Keratinocyte (primary cell): Measurements from ENCODE around the gene CEP95. TPM values are rescaled to one million over a fixed set of nuclear protein-coding genes. Genes with fewer than 3 reads are reported as not detected.

ENCODE experiments used
- DNase-seq: peaks from one replicate; pipeline ENCODE4 v3.0.0-alpha.2; 2011; ENCODE audit warnings: low read depth, missing footprints, low spot score
- FAIRE-seq: peaks from 2 replicates; lab custom pipeline; 2011; peaks lifted over from hg19 to GRCh38; lab: Jason Lieb, UNC
- H2AFZ ChIP-seq: 2 replicates; pipeline ENCODE4 v1.6.0; 2012; ENCODE audit warnings: low read length, control low read depth, inconsistent platforms; ENCODE audit not compliant: control insufficient read depth
- H3K27ac ChIP-seq: 2 replicates; pipeline ENCODE4 v1.5.1; 2011; ENCODE audit warnings: low read length; ENCODE audit not compliant: control insufficient read depth, insufficient read depth
- H3K27me3 ChIP-seq: 3 replicates; pipeline ENCODE4 v1.6.0; 2011; ENCODE audit warnings: low read length; ENCODE audit not compliant: control insufficient read depth, insufficient read depth; ENCODE audit errors: extremely low read depth
- H3K36me3 ChIP-seq, 2 experiments: 2 replicates in 1 of 2; 3 replicates in 1 of 2; pipeline ENCODE4 v1.5.1; 2011; ENCODE audit warnings: low read length in 2 of 2, mild to moderate bottlenecking in 1 of 2; ENCODE audit not compliant: control insufficient read depth in 2 of 2, insufficient read depth in 2 of 2; ENCODE audit errors: extremely low read depth in 1 of 2
- H3K4me1 ChIP-seq: 3 replicates; pipeline ENCODE4 v1.5.1; 2011; ENCODE audit warnings: low read length; ENCODE audit not compliant: control insufficient read depth, insufficient read depth; ENCODE audit errors: extremely low read depth
- H3K4me2 ChIP-seq: 3 replicates; pipeline ENCODE4 v1.6.0; 2011; ENCODE audit warnings: low read depth, low read length; ENCODE audit not compliant: control insufficient read depth, insufficient read depth; ENCODE audit errors: extremely low read depth
- H3K4me3 ChIP-seq, 3 experiments: fragments of 200-600 bp in 1 of 3; sonication (generic) in 1 of 3; 2 replicates in 2 of 3; 3 replicates in 1 of 3; pipeline ENCODE4 v1.5.1; 2011 to 2016; ENCODE audit warnings: low read length in 3 of 3, mild to moderate bottlenecking in 3 of 3, control low read depth in 2 of 3, inconsistent platforms in 1 of 3, low read depth in 1 of 3, mixed read lengths in 1 of 3, mixed run types in 1 of 3, moderate library complexity in 1 of 3; ENCODE audit not compliant: control insufficient read depth in 2 of 3, insufficient read depth in 2 of 3; ENCODE audit errors: extremely low read depth in 1 of 3
- H3K79me2 ChIP-seq: 2 replicates; pipeline ENCODE4 v1.6.0; 2012; ENCODE audit warnings: low read length; ENCODE audit not compliant: control insufficient read depth, insufficient read depth
- H3K9ac ChIP-seq: 3 replicates; pipeline ENCODE4 v1.6.0; 2011; ENCODE audit warnings: low read length; ENCODE audit not compliant: control insufficient read depth, insufficient read depth; ENCODE audit errors: extremely low read depth
- H3K9me1 ChIP-seq: 3 replicates; pipeline ENCODE4 v1.6.0; 2011; ENCODE audit warnings: low read length; ENCODE audit not compliant: control insufficient read depth, insufficient read depth; ENCODE audit errors: extremely low read depth
- H3K9me3 ChIP-seq: 2 replicates; pipeline ENCODE4 v1.5.1; 2012; ENCODE audit warnings: low read depth, low read length; ENCODE audit not compliant: control insufficient read depth
- H4K20me1 ChIP-seq: 3 replicates; pipeline ENCODE4 v1.6.0; 2011; ENCODE audit warnings: low read length; ENCODE audit not compliant: control insufficient read depth, insufficient read depth; ENCODE audit errors: extremely low read depth
- CTCF ChIP-seq, 3 experiments: IDR thresholded peaks in 1 of 3; conservative IDR thresholded peaks in 1 of 3; optimal IDR thresholded peaks in 1 of 3; 2 replicates in 2 of 3; 3 replicates in 1 of 3; pipeline versions ENCODE3 to v1.5.1; 2011; ENCODE audit warnings: low read length in 3 of 3, mild to moderate bottlenecking in 3 of 3, moderate library complexity in 2 of 3, control low read depth in 1 of 3, inconsistent platforms in 1 of 3; ENCODE audit not compliant: insufficient read depth in 2 of 3; ENCODE audit errors: extremely low read depth in 1 of 3
- EZH2 ChIP-seq: IDR thresholded peaks from one replicate; pipeline ENCODE4 v1.6.1; 2012; ENCODE audit warnings: inconsistent platforms, mild to moderate bottlenecking, low read length, moderate library complexity
- dilution Hi-C: fragments of 300-500 bp; cut with MboI; formaldehyde crosslinking; loops from one replicate; pipeline ENCODE4 v1.7.0; 2020; ENCODE audit warnings: low sequenced_read_pairs; ENCODE audit not compliant: extremely low pct_ligation_motif_present
- polyA plus RNA-seq, 5 experiments: library from polyadenylated mRNA; depleted of rRNA in 3 of 5; stranded (reverse) in 3 of 5; stranded (forward) in 1 of 5; unstranded in 1 of 5; fragments of >200 nt; gene quantifications; 1 replicate in 1 of 5; 2 replicates in 3 of 5; 3 replicates in 1 of 5; pipeline versions ENCODE4 v1.2.1 to v1.2.3, GENCODE V29; 2011 to 2012; ENCODE audit warnings: missing spikeins in 2 of 5, low read depth in 1 of 5, low replicate concordance in 1 of 5

The CEP95 gene
- polyA plus RNA-seq, 1 donor (not counting 4 experiments of a cell fraction or from before 2014, with no cell fraction given) = 31.6 TPM

DNA sequence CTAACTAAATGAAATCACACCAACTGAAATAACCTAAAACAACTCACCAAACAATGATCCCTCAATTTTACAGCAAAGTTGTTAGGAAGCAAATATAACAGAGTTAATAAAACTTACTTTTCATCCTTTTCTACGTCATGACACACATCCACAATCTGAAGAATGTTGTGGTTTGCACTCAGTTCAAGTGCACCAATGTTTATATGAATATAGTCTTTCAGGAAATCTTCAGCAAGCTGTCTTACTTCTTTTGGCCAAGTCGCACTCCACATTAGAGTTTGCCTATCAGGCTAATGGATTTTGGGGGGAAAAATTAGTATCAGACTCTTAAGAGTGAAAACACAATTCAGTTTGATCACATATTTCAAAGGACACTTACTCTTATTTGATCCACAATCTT is 4.0 kb upstream of the CEP95 start:
- Histone ChIP-seq H3K9me1 (no peaks in the 10 kb centered on the region), H3K4me2 (peak overlapping the region; percentile 96), H3K27ac (peak overlapping the region; percentile 99), H3K4me1 (peaks cover 69% of the 10 kb centered on the region), H2AFZ (no peak overlapping the region), H4K20me1 (peaks cover 43% of the 10 kb centered on the region), H3K9me3 (no peaks in the 10 kb centered on the region), H3K36me3 (peaks cover 17 to 55% of the 10 kb centered on the region in 2 experiments), H3K27me3 (no peaks in the 10 kb centered on the region), H3K79me2 (peaks cover 72% of the 10 kb centered on the region), H3K9ac (no peak overlapping the region), H3K4me3 (no peak overlapping the region)
- dilution Hi-C loops = no loop called here
- no peak for TF ChIP-seq CTCF (optimal IDR thresholded peaks at IDR 0.05 in 1 of 3, IDR thresholded peaks at IDR 0.05 in 1 of 3, conservative IDR thresholded peaks at IDR 0.05 in 1 of 3; ENCODE audit: extremely low read depth in 1 of 3, insufficient read depth in 2 of 3, low read length in 3 of 3)
- TF ChIP-seq EZH2 = no peak
- DNase-seq = no peak
- no peak for FAIRE-seq

GRCh38 chr17:64503341-64503740 is 3.4 kb upstream of the CEP95 start:
- H3K4me1 ChIP-seq = peaks cover 68% of the 10 kb centered on the region
- no peak overlapping the region for H3K4me3 ChIP-seq
- H3K79me2 ChIP-seq = peaks cover 77% of the 10 kb centered on the region
- H4K20me1 ChIP-seq = peaks cover 43% of the 10 kb centered on the region
- H3K36me3 ChIP-seq = peaks cover 17 to 55% of the 10 kb centered on the region in 2 experiments
- dilution Hi-C loops = no loop called here
- no peak overlapping the region for H3K9ac ChIP-seq
- H3K27ac ChIP-seq = peak overlapping the region; percentile 99
- no peaks in the 10 kb centered on the region for H3K9me1 ChIP-seq
- DNase-seq (no peak), FAIRE-seq (no peak)
- H2AFZ ChIP-seq = no peak overlapping the region
- no peaks in the 10 kb centered on the region for H3K27me3 ChIP-seq
- TF ChIP-seq CTCF (optimal IDR thresholded peaks at IDR 0.05 in 1 of 3, IDR thresholded peaks at IDR 0.05 in 1 of 3, conservative IDR thresholded peaks at IDR 0.05 in 1 of 3; ENCODE audit: extremely low read depth in 1 of 3, insufficient read depth in 2 of 3, low read length in 3 of 3) (no peak), EZH2 (no peak)
- H3K9me3 ChIP-seq = no peaks in the 10 kb centered on the region
- H3K4me2 ChIP-seq = peak overlapping the region; percentile 96
